Tibial artery (tissue), 4 donors: ENCODE results near the gene AGAP3.

Experiments used
- DNase-seq, 2 donors: peaks; one replicate each; pipeline ENCODE4 v3.0.0-alpha.2; 2019
- H3K27ac ChIP-seq, 2 donors: fragments of 200-600 bp; sonication (generic) in 1 of 2; 1 replicate in 1 of 2; 2 replicates in 1 of 2; pipeline ENCODE4 v1.5.1; 2018 to 2019; ENCODE audit warnings: mild to moderate bottlenecking in 1 of 2
- H3K27me3 ChIP-seq, 2 donors: fragments of 200-600 bp; sonication (generic) in 1 of 2; one replicate each; pipeline versions ENCODE4 v1.5.1 to v1.6.0; 2016 to 2019
- H3K36me3 ChIP-seq, 3 donors: fragments of 200-600 bp; sonication (generic) in 2 of 3; one replicate each; pipeline ENCODE4 v1.5.1; 2016 to 2019; ENCODE audit warnings: mild to moderate bottlenecking in 2 of 3
- H3K4me1 ChIP-seq, 4 donors: fragments of 200-600 bp; sonication (generic) in 2 of 4; 1 replicate in 3 of 4; 2 replicates in 1 of 4; pipeline ENCODE4 v1.5.1; 2016 to 2019
- H3K4me3 ChIP-seq, 2 donors: fragments of 200-600 bp; sonication (generic) in 1 of 2; 1 replicate in 1 of 2; 2 replicates in 1 of 2; pipeline ENCODE4 v1.5.1; 2018 to 2019; ENCODE audit warnings: mild to moderate bottlenecking in 2 of 2
- H3K9me3 ChIP-seq, 3 donors: fragments of 200-600 bp; sonication (generic) in 1 of 3; one replicate each; pipeline ENCODE4 v1.5.1; 2016 to 2019
- intact Hi-C: fragments of 100-400 bp; cut with DNase I; formaldehyde crosslinking; loops from one replicate; pipeline ENCODE4 v1.15.0; 2023; ENCODE audit warnings: low total_unique reads
- TF ChIP-seq, protein P1 (sequence below), 2 experiments: fragments of 200-600 bp in 1 of 2; fragments of 450-650 bp in 1 of 2; IDR thresholded peaks; one replicate each; pipeline ENCODE4 v1.5.1; 2017 to 2019; ENCODE audit warnings: antibody characterized with exemption in 2 of 2, mild to moderate bottlenecking in 1 of 2, moderate library complexity in 1 of 2

The AGAP3 gene

DNA sequence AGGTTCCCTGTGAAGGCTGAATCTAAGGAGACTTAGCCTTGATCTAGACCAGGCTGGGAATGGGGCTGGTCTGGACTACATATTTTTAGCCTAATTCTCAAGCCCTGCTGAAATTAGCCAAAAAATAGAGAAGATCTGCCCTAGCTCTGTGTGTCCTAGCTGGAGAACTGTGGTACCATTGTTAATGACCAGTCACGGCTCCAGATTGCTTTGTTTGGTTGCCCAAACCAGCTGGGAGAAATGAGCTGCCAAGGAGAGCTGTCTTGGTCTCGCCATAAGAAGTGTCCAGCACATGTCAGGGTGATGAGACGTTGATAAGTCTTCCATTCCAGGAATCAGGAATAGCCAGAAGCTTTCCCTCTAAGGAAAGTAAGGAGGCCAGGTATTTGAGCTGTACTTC lies 60.5 kb downstream of the AGAP3 start:
- no peak overlapping the region for H3K27ac ChIP-seq
- H3K4me1 ChIP-seq = no peaks in the 10 kb centered on the region
- TF ChIP-seq, protein P1, sequence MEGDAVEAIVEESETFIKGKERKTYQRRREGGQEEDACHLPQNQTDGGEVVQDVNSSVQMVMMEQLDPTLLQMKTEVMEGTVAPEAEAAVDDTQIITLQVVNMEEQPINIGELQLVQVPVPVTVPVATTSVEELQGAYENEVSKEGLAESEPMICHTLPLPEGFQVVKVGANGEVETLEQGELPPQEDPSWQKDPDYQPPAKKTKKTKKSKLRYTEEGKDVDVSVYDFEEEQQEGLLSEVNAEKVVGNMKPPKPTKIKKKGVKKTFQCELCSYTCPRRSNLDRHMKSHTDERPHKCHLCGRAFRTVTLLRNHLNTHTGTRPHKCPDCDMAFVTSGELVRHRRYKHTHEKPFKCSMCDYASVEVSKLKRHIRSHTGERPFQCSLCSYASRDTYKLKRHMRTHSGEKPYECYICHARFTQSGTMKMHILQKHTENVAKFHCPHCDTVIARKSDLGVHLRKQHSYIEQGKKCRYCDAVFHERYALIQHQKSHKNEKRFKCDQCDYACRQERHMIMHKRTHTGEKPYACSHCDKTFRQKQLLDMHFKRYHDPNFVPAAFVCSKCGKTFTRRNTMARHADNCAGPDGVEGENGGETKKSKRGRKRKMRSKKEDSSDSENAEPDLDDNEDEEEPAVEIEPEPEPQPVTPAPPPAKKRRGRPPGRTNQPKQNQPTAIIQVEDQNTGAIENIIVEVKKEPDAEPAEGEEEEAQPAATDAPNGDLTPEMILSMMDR (IDR thresholded peaks at IDR 0.05) = no peak
- no peak for DNase-seq
- H3K36me3 ChIP-seq = peaks cover 13 to 36% (median 24%) of the 10 kb centered on the region in 3 donors
- H3K4me3 ChIP-seq = no peak overlapping the region
- intact Hi-C loops = no loop called here
- H3K27me3 ChIP-seq = peaks cover 0 to 27% of the 10 kb centered on the region in 2 donors
- no peaks in the 10 kb centered on the region for H3K9me3 ChIP-seq

DNA sequence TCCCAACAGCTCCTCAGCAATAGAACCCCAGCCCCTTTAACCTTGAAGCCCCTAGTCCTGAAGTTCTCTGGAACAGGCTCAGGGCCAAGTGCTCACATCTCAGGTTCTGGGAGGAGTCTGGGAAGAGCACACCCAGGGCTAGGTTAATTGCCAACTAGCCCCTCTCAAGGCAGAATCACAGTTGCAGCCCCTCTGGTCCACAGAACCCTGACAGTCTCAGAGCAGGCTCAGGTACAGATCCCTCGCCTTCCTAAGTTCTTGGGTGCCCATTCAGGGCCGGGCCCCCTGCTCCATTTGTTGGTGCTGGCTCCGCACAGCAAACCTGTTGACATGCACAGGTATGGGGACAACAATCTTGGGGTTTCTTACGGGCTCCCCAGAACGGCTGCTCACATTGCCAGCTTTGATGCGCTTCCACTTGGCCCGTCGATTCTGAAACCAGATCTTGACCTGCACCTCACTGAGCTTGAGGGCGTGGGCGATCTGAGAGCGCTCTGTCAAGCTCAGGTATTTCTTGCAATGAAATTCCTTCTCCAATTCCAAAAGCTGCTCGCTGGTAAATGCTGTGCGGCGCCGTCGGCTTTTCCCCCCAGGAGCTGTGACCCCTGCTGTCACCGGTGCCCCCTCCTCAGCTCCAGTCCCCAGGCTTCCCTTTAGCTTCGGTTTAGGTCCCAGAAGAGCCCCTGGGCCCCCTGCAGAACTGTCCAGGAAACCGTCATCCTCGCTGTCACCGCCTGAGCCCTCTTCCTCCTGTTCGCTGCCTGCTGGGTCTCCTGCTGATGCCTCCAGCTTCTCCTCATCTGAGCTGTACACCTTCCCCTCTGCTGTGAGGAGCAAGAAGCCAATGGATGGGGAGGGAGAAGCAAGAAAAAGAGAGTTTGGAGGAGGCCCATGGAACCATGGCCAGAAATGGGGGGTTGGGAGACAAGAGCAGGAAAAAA lies 62.3 kb downstream of the AGAP3 start:
- peaks cover 0 to 43% of the 10 kb centered on the region in 2 donors for H3K27me3 ChIP-seq
- H3K9me3 ChIP-seq = no peaks in the 10 kb centered on the region
- DNase-seq = no peak
- no peaks in the 10 kb centered on the region for H3K4me1 ChIP-seq
- no peak overlapping the region for H3K4me3 ChIP-seq
- H3K27ac ChIP-seq = no peak overlapping the region
- intact Hi-C loops = no loop called here
- peaks cover 5 to 18% (median 6%) of the 10 kb centered on the region in 3 donors for H3K36me3 ChIP-seq
- TF ChIP-seq, protein P1 (IDR thresholded peaks at IDR 0.05) = no peak

DNA sequence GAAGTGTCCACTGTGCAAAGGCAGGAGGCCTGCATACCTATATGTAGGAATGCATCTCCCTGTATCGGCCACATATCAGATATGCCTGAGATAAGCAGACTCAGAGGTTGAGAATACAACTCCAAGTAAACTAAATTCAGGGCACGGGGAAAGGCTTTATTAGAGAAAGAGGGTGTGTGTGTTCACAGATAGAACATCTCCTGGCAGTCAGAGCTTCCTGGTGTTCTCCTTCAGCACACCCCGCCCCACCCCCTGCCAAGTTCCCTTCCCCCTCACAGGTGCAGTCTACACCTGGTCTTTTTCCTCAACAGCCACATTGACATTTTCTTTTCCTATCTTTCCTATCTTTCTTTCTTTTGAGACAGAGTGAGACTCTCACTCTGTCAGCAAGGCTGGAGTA lies 64.1 kb downstream of the AGAP3 start:
- peaks cover 0 to 43% of the 10 kb centered on the region in 2 donors for H3K27me3 ChIP-seq
- intact Hi-C loops = no loop called here
- peaks cover 0 to under 1% (median 0%) of the 10 kb centered on the region in 3 donors for H3K36me3 ChIP-seq
- no peaks in the 10 kb centered on the region for H3K9me3 ChIP-seq
- TF ChIP-seq, protein P1 (IDR thresholded peaks at IDR 0.05) = no peak
- no peak overlapping the region for H3K27ac ChIP-seq
- no peak for DNase-seq
- H3K4me3 ChIP-seq = no peak overlapping the region
- no peaks in the 10 kb centered on the region for H3K4me1 ChIP-seq

DNA sequence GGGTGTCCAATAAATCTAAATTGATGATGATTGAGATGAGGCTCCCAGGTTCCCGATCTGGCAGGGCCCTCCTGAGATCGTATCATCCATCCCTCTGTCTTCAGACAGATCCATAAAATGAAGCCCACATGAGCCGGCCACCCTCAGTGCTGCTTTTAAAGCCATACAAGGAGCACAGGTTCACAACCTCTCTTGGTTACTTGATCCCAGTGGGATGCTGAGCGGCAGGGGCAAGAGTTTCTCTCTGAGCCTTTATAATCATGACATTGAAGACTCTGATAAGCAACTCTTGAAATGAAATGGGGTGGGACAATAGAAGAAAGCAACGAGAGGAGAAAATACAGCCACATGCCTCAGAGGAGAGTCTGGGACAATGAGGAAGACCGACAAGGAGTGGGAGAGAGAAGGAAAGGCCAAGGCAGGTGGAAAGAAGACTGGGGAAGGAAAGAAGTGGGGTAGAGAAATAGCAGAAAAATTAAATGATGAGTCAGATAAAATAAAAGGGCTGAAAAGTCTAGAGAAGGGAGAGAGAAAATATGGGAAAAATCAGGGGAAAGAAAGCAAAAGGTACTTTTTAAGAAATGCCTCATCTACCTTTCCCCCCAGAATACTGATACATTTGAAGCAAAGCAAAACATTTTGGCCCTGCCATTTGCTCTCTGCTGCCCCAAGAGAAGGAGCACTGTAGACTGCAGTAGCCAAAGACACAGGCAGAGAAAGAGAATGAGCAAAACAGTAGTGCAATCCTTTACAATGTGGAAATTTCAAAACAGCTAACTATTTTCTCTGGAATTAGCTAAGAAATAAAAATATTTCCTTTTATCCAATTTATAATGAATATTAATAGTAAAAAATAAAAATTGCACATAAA lies 66.6 kb downstream of the AGAP3 start:
- Histone ChIP-seq H3K27me3 (peaks cover 0 to 47% of the 10 kb centered on the region in 2 donors), H3K27ac (no peak overlapping the region), H3K4me3 (no peak overlapping the region), H3K36me3 (no peaks in the 10 kb centered on the region), H3K4me1 (no peaks in the 10 kb centered on the region), H3K9me3 (no peaks in the 10 kb centered on the region)
- intact Hi-C loops = no loop called here
- no peak for DNase-seq
- TF ChIP-seq, protein P1 (IDR thresholded peaks at IDR 0.05) = no peak

DNA sequence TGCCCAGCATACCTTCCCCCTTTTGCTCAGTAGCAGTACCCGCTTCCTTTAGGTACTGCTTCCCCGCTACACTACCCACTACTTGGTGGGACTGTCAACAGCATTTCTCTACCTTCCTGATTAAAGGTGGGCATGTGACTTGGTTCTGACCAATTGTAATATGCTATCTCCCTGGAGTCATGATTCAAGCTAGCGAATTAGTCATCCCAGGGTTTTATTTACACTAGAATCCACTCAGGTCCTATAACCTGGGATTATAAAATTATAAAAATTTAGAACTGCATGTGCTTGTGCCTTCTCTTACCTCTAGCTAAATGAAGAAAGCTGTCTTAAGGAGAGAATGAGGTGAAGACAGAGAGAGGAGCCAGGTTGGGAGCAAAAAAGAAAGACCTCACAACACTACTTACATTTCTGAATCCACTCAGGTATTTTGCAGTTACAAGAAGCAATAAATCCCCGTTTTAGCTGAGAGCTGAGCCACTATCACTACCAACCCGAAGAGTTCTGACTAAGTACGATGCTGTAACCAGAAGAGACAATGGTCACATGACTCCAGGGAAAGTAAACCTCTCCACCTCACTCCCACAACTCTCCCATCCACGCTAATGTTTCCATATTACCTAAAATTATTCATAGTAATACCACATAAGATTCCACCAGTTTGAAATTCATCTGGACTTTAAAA lies 71.5 kb downstream of the AGAP3 start:
- TF ChIP-seq, protein P1 (IDR thresholded peaks at IDR 0.05) = no peak
- H3K36me3 ChIP-seq = no peaks in the 10 kb centered on the region
- H3K9me3 ChIP-seq = no peaks in the 10 kb centered on the region
- peaks cover 0 to 19% of the 10 kb centered on the region in 2 donors for H3K27me3 ChIP-seq
- intact Hi-C loops = no loop called here
- no peaks in the 10 kb centered on the region for H3K4me1 ChIP-seq
- DNase-seq = no peak
- H3K27ac ChIP-seq = no peak overlapping the region
- no peak overlapping the region for H3K4me3 ChIP-seq
